COR-L47 (cell line): Measurements from ENCODE around the gene CLDN25.

Experiments
- DNase-seq: peaks from one replicate; lab custom pipeline; 2025; lab: John Stamatoyannopoulos, UW

The CLDN25 gene

DNA sequence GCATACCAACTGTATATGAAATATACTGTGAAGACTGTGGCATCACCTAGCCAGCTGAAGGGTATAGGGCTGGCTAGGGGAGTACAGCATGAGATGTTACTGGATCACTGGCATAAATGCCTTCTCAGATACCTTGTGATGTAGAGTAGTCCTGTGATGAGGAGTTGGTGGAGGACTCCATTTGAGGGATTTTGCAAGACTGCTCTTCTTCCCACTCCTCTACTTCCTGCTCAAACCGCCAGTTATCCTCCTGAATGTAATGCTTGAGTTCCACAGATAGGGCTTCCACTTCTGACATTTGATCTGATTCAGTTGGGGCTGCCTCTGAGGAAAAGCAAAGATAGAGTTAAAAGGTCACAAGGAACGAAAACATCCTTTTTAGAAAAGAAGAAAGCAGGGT is 29.3 kb downstream of the CLDN25 start:
- no peak for DNase-seq

DNA sequence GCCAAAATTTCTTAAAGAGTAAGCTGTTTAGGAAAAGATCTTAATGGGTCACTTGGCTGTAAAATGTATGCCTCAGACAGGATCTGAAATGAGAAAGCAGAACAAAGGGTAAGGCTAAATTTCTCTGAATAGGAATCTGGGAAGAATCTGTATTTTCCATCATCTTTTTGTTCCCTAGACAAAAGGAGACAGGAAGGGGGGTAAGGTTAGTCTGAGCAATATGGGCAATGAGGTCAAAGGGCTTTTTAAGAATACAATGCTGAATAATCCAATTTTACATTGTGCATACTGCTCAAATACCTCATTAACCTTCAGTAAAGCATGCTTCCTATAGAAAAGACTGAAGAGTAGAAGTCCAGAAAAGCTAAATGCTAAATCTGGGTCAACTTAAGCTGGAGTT is 34.6 kb downstream of the CLDN25 start:
- DNase-seq, result no peak

DNA sequence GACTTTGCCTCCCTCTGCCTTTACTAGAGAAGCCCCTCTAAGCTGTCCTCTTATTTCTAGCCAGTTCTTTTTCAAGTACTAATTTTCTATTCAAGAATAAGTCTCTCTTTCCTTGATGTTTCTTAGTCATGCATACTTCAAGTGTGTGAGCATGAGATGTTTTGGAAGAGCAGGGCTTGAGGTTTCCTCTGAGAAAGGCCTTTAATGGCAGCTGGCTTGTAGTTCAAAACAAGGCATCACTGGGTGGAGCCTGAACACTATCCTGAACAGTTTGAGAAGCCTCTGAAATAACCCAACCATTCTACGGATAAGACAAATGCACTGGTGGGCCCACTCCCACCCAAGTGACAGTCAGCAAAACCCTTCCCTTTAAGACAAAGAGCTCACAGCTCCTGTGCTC is 37.6 kb downstream of the CLDN25 start:
- no peak for DNase-seq

GRCh38 chr11:113817626-113818025 is 38.0 kb downstream of the CLDN25 start:
- no peak for DNase-seq

GRCh38 chr11:113818426-113818825 is 38.8 kb downstream of the CLDN25 start:
- no peak for DNase-seq

GRCh38 chr11:113827477-113827876 is 47.9 kb downstream of the CLDN25 start:
- no peak for DNase-seq

- DNase-seq, result no peak
These were observed 48.6 kb downstream of the CLDN25 start for GRCh38 chr11:113828191-113828590.

- no peak for DNase-seq
These were observed 50.2 kb downstream of the CLDN25 start for GRCh38 chr11:113829751-113830150.
